Suprapubic skin (tissue), 4 donors: ENCODE data around the gene KDM6A.

ENCODE experiments used
- EP300 ChIP-seq: sonication (generic); formaldehyde crosslinking; IDR thresholded peaks from one replicate; pipeline ENCODE4 v1.6.1; 2017; ENCODE audit warnings: antibody characterized with exemption
- POLR2A ChIP-seq, 2 donors: fragments of 450-650 bp; IDR thresholded peaks; one replicate each; pipeline ENCODE4 v1.6.1; 2017; ENCODE audit warnings: antibody characterized with exemption in 2 of 2, mild to moderate bottlenecking in 2 of 2, moderate library complexity in 2 of 2
- POLR2AphosphoS5 ChIP-seq, 3 donors: sonication (generic); formaldehyde crosslinking; IDR thresholded peaks; one replicate each; pipeline ENCODE4 v1.6.1; 2017; ENCODE audit warnings: antibody characterized with exemption in 3 of 3
- TF ChIP-seq, protein P1 (sequence below), 2 donors: fragments of 200-600 bp in 1 of 2; fragments of 450-650 bp in 1 of 2; sonication (generic) in 1 of 2; IDR thresholded peaks; one replicate each; pipeline ENCODE4 v1.5.1; 2016 to 2019; ENCODE audit warnings: antibody characterized with exemption in 2 of 2, mild to moderate bottlenecking in 1 of 2, moderate library complexity in 1 of 2

DNA sequence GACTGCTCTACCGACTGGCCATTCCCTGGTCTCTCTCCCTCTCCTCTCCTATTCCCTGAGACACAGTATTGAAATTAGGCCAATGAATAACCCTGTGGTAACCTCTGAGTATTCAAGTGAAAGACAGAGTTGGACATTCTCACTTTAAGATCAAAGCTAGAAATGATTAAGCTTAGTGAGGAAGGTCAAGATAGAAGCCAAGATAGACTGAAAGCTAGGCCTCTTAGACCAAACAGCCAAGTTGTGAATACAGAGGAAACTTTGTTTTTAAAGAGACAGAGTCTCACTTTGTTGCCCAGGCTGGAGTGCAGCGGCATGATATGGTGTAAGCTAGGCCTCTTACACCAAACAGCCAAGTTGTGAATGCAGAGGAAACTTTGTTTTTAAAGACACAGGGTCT, 64.6 kb downstream of the KDM6A start:
- TF ChIP-seq, protein P1, sequence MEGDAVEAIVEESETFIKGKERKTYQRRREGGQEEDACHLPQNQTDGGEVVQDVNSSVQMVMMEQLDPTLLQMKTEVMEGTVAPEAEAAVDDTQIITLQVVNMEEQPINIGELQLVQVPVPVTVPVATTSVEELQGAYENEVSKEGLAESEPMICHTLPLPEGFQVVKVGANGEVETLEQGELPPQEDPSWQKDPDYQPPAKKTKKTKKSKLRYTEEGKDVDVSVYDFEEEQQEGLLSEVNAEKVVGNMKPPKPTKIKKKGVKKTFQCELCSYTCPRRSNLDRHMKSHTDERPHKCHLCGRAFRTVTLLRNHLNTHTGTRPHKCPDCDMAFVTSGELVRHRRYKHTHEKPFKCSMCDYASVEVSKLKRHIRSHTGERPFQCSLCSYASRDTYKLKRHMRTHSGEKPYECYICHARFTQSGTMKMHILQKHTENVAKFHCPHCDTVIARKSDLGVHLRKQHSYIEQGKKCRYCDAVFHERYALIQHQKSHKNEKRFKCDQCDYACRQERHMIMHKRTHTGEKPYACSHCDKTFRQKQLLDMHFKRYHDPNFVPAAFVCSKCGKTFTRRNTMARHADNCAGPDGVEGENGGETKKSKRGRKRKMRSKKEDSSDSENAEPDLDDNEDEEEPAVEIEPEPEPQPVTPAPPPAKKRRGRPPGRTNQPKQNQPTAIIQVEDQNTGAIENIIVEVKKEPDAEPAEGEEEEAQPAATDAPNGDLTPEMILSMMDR (IDR thresholded peaks at IDR 0.05): no peak
- TF ChIP-seq POLR2A (IDR thresholded peaks at IDR 0.05) (no peak), EP300 (no peak), POLR2AphosphoS5 (IDR thresholded peaks at IDR 0.05) (no peak)
